HG02763 (cell line): ENCODE data around the gene SLC25A25.
"Not testable (repeated sequence)": the region's sequence is repeated elsewhere in the genome, so short reads cannot be mapped to it uniquely, and the experiment has no call there.

Experiments used
- ATAC-seq: cut with Tn5 transposase; IDR thresholded peaks from one replicate; pipeline ENCODE4 v1.9.1; 2021; ENCODE audit warnings: mild to moderate bottlenecking, moderate library complexity; ENCODE audit not compliant: unreplicated experiment

SLC25A25 gene

DNA sequence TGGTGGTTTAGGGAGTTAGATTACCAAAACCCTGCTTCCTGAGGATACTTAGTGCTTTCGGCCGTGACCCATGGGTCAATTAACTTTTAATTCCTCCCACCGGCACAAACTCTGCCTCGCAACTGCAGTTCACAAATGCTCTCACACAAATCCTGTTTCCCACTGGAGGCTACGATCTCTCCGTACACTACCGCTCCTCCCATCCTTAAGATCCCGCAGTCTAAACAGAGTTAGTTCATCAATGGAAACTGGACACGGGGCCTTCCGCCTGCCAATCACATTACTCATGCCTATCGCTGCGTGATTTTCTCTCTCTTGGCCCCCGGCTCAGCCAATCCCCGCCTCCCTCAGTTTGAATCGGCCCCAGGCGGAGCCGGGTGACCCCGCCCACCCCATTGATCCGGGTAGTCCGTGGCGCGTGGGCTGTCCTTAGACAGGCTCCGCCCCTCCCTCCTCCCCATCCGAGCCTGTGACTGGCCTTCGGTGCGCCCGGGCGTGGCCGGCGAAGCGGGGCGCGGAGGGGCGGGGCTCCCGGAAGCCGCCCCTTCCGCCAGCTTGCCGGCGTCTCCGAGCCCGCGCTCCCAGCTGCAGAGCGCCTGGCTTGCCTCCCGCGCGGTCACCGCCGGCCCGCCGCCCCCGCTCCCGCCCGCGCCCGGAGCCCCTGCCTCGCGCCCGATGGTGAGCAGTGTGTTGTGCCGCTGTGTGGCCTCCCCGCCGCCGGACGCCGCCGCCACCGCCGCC is at the start of gene SLC25A25:
SLC25A25 (plus strand) TSS at position 588 of the 741 bp plus-strand sequence; CDS start at position 676, 88 bp downstream.
- ATAC-seq, result peak; percentile 63

DNA sequence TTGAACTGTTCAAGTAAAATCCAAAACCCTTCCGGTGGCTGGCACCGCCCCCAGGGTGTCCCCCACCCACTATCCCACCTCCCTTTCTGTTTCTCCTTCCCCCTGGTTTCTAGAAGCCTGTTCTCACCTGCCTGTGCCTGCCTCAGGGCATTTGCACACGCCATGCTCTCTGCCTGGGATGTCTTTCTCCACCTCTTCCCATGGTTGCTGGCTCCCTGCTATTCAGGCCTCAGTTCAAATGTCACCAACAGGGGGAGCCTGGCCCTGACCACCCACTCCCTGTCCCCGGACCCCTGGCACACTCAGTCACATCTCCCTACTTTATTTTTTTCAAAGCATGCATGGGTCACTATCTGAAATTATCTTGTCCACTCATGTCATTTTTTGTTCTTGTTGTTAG is 47.3 kb upstream of the SLC25A25 start:
- no peak for ATAC-seq

DNA sequence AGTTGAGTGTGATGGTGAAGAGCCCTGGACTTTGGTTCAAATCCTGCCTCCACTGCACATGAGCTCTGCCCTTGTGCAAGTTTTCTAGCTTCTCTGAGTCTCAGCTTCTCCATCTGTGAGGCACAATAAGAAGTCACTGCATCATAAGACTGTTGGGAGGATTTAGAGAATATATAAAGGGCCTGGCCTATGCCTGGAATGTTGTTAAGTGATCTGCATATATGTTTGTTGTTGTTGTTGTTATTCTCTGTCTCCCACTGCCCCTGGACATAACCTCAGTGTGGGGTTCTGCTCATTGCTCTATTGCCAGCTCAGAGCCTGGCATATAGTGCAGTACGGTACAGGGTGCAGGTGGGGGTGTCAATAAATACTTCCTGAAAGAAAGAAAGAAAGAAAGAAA is 46.9 kb upstream of the SLC25A25 start:
- no peak for ATAC-seq

DNA sequence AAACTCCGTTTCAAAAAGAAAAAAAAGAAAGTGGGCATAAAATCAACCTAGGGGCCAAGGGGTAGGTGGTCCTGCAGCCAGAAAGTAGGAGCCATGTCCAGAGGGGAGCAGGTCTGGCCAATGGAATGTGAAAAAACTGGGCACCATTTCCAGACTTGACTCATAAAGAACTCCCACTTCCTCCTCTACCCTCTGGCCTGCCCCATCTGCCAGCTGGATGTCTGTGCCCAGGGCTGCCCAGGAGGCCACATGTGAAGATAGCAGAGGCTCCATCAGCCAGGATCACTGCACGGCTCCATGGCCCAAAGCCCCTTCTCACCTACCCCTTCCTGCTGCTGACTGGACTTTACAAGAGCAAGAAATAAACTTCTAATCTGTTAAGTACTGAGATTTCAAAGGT is 45.1 kb upstream of the SLC25A25 start:
- no peak for ATAC-seq

DNA sequence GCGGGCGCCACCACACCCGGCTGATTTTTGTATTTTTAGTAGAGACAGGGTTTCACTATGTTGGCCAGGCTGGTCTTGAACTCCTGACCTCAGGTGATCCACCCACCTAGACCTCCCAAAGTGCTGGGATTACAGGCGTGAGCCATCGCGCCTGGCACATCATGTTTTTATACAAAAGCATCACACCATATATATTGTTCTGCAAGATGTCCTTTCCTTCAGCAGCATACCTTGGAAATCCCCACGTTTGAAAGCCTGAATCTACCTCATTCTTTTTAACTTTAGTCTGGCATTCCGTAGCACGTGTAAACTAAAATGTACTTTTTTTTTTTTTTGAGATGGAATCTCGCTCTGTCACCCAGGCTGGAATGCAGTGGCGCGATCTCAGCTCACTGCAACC is 44.4 kb upstream of the SLC25A25 start:
- ATAC-seq, result not testable (repeated sequence)

DNA sequence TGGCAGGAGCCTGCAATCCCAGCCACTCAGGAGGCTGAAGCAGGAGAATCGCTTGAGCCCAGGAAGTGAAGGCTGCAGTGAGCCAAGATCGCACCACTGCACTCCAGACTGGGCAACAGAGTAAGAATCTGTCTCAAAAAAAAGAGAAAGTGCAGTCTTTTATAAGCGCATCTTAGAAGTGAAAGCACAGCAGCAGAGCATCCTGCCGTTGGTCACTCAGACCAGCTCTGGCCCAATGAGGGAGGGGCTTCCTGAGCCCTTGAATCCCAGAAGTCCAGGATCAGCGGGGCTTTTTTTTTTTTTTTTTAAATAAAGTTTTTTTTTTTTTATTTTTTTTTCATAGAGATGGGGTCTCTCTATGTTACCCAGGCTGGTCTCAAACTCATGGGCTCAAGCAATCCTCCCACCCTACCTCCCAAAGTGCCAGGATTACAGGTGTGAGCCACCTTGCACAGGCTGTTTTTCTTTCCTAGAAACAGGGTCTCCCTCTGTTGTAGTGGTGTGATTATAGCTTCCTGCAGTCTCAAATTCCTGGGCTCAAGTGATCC is 43.2 kb upstream of the SLC25A25 start:
- no peak for ATAC-seq

DNA sequence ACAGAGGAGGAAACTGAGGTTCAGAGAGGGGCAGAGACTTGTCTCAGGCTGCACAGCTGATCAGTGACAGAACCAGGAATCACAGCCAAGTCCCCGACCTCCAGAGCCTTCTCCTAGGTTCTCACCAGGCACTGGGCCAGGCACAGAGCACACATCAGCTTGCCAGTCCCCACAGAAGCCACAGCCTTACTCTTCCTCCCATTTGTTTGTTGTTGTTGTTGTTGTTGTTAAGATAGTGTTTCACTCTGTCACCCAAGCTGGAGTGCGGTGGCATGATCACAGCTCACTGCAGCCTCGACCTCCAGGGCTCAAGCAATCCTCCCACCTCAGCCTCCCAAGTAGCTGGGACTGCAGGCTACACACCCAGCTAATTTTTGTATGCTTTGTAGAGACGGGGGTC is 42.3 kb upstream of the SLC25A25 start:
- no peak for ATAC-seq

DNA sequence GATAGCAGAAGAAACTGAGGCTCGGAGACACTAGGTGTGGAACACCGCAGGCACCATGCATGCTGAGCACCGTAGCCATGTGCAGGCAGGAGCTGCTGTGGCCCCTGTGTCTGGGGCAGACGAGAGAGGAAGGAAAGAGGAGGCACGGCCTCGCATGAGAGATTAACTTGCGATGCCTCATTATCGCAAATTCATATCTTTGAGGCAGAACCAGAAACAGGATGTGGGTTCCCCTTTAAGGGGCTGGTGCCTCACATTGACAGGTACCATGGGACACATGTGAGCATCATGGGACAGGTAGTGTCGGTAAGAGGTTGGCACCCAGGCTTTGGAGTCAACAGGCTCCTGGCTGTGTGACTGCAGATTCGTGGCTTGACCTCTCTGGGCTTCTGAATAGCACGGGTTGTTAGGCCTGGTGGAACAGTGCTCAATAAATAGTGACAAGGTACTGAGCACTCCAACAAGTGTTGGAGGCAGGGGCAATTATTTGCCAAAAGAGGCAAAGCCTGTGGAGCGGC is 41.7 kb upstream of the SLC25A25 start:
- ATAC-seq, result no peak

DNA sequence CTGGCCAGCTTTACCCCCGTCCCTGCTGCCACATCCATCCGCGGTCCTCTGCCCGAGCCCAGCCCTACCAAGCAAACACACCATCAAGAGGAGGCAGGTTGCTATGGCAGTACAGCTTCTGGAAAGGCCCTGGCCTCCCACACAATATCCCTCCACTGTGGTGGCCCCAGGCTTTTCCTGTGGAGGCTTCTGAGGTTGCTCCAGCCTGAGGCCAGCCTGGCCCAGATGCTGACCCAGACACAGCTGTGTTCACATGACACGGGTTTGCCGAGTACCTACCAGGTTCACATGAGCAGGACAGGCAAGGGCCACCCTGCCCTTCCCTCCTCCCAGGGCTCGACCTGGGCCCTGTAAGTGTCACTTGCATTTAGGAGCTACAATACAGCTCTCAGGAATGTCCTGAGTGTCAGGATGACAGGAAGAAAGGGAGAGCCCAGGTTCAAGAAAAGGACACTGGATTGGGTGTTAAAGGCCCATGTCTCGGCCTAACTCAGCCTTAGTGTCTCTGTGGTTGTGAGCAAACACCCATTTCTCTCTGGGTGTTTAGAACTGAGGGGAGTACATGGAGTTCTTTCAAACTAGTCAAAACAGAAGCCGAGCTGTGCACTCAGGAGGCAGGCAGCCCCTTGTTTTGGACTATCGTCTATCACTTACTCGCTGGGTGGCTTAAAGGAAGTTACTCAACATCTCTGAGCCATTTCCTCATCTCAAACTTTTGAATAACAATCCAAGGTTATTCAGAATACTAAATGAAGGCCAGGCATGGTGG is 41.1 kb upstream of the SLC25A25 start:
- ATAC-seq, result no peak

DNA sequence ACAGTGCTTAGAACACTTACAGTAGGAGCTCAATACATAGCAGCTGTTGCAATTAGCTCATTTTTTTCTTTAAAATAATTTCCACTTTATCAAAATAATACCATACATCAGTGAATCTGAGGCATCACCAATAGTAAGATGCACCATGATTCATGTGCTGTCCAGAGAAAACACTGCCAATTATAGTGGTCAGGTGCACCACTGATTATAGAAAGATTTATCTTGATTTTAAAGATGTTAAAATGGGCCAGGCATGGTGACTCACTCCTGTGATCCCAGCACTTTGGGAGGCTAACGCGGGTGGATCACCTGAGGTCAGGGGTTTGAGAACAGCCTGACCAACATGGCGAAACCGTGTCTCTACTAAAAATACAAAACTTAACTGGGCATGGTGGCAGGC is 40.3 kb upstream of the SLC25A25 start:
- ATAC-seq, result no peak

DNA sequence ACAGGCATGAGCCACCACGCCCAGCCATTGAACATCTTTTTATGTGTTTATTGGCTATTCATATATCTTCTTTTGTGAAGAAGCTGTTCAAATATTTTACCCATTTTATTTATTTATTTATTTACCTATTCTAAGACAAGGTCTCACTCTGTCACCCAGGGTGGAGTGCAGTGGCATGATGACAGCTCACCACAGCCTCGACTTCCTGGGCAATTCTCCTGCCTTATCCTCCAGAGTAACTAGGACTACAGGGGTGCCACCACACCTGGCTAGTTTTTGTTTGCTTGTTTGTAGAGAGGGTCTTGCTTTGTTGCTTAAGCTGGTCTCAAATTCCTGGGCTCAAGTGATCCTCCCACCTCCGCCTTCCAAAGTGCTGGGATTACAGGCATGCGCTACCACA is 34.4 kb upstream of the SLC25A25 start:
- ATAC-seq, result no peak

DNA sequence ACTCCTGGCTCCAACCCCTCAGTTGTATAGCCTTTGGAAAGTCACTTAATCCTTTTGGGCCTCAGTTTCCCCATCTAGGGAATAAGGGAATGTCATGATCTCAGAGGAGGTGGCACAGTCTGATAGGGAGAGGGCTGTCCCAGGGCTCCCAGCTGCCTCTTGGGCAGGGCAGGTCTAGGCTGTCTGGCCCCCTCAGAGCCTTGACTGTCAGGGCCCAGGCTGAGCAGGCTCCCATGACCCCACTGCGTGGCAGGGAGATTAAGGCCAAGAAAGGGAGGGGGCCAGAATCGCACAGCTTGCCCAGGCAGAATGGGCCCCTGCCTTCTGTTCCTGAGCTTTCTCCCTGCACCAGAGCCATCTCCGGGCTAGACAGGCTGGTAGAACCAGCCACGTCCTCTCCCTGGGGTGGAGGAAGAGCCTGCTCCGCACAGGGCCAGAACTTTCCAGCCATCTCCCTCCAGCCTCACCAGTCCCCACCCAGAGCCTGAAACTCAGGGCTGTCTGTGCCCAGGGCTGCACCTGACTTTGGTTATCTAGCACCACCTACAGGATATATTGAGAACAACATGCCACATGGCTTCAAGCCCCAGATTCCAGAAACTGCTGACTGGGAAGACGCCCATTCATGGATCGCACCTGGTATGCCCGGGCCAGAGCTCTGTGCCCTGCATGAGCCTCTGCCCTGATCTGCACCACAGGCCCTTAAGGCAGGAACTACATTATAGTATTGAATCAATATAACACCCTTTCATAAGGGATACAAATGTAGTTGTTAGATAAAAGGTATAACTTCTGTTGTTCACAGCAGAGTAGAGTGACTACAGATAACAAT is 33.0 kb upstream of the SLC25A25 start:
- peak; percentile 39 for ATAC-seq

DNA sequence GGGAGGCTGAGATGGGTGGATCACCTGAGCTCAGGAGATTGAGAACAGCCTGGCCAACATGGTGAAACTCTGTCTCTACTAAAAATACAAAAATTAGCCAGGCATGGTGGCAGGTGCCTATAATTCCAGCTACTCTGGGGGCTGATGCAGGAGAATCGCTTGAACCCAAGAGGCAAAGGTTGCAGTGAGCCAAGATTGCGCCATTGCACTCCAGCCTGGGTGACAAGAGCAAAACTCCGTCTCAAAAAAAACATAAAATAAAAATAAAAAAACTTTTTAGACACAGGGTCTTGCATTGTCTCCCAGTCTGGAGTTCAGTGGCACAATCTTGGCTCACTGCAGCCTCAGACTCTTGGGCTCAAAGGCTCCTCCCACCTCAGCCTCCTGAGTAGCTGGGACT is 31.5 kb upstream of the SLC25A25 start:
- ATAC-seq, result not testable (repeated sequence)

DNA sequence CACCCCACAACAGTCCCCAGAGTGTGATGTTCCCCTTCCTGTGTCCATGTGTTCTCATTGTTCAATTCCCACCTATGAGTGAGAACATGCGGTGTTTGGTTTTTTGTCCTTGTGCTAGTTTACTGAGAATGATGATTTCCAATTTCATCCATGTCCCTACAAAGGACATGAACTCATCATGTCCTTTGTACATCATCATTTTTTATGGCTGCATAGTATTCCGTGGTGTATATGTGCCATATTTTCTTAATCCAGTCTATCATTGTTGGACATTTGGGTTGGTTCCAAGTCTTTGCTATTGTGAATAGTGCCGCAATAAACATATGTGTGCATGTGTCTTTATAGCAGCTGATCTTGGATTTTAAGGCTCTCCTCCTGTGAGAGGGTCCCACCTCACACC is 27.2 kb upstream of the SLC25A25 start:
- ATAC-seq, result not testable (repeated sequence)

DNA sequence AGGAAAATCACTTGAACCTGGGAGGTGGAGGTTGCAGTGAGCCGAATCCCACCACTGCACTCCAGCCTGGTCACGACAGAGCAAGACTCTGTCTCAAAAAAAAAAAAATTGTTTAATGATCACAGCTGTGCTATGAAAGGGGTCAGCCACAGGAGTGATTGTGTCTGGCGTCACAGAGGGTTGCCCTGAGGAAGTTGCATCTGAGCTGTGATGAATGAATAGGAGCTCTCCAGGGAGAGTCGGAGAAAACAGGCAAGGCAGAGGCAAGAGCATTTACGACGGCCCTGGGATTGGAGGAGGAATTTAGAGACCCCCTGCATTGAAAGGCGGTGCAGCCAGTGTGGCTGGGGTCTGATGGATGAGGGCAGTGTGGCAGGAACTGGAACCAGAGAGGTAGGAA is 26.0 kb upstream of the SLC25A25 start:
- ATAC-seq, result no peak

DNA sequence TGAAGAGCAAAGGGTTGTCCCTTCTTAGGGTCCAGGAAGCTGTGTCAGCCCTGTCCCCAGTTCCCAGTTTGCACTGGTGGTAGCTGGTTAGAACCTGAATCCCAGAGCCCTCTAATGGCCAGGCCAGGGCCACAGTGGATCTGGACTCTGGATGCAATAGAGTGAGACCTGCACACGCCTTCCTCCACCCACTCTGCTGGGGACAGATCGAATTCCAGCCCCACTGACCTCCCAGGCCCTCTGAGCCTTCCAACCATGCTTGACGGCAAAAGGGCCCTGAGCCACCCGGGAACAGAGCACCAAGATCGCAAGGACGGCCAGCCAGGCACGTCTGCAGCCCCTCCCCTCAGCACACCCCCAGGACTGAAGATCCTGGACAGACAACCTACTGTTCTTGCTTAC is 24.6 kb upstream of the SLC25A25 start:
- ATAC-seq, result no peak

DNA sequence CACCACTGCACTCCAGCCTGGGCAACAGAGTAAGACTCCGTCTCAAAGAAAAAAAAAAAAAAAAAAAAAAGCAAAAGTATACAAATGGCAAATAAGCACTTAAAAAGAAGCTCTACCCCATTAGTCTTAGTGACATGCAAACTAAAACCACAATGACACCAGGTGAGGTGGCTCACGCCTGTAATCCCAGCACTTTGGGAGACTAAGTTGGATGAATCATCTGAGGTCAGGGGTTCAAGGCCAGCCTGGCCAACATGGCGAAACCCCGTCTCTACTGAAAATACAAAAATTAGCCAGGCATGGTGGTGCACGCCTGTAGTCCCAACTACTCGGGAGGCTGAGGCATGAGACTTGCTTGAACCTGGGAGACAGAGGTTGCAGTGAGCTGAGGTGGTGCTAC is 22.6 kb upstream of the SLC25A25 start:
- not testable (repeated sequence) for ATAC-seq

DNA sequence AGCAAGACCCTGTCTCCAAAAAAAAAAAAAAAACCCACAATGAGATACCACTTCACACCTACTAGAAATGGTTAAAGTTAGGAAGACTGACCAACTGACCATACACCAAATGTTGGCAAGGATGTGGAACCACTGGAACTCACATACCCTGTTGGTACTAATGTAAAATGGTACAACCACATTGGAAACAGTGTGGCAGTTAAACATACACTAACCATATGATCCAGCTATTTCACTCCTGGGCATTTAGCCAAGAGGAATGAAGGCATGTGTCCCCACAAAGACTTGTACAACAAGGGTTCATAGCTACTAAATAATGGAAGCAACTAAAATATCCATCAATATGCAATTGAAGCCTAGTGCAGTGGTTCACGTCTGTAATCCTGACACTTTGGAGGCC is 22.2 kb upstream of the SLC25A25 start:
- ATAC-seq, result no peak

DNA sequence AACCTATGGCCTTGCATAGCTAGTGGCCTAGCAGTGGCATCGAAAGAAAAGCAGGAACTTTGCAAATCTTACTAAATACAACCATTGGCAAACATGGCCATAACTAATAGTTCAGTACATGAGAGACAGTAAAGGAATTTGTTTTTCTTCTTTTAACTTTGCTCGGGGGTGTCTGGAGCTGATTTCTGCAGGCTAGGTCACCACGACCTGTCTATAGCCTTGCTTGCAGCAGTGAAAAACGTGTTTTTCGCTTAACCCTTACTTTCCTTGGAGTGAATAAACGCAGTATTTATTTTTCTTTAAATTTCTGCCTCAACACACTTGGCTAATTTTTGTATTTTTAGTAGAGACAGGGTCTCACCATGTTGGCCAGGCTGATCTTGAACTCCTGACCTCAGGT is 20.8 kb upstream of the SLC25A25 start:
- ATAC-seq, result no peak

DNA sequence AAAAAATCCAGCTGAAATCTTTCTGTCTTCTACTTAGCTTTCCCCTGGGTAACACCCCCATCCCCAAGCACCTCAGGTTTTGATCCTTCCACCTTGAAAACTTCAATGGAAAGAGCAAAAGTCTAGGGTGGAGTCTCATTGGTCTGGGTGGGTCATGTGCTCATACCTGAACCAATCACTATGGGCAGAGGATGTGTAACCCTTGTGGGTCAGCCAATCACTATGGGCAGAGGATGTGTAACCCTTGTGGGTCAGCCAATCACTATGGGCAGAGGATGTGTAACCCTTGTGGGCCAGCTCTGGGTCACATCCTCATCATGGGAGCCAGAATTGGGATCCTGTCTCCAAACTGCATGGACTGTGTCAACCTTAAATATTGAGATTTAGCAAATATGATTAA is 19.4 kb upstream of the SLC25A25 start:
- ATAC-seq, result no peak

DNA sequence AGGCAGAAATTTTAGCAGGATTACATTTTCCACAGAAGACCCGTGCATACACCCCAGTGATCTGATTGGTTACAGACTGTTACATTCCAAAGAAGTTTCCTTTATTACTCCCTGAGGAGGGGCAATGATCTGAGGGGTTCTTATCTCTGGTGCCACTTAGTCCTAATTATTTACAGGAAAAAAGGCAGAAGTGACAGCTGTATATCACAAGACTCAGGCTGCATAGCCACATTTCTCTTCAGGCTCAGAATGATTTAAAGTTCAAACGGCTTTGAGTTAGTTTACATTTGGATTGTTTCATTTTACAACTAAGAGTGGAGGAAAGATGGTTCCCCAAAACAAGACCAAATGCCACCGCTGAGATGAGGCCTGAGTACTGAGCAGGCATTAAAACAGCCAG is 18.2 kb upstream of the SLC25A25 start:
- ATAC-seq, result no peak
